HG03103 (cell line): ENCODE results near the gene DSG4.

Source experiments
- ATAC-seq: cut with Tn5 transposase; IDR thresholded peaks from one replicate; pipeline ENCODE4 v1.9.1; 2021; ENCODE audit warnings: low read depth; ENCODE audit not compliant: unreplicated experiment

Gene DSG4

DNA sequence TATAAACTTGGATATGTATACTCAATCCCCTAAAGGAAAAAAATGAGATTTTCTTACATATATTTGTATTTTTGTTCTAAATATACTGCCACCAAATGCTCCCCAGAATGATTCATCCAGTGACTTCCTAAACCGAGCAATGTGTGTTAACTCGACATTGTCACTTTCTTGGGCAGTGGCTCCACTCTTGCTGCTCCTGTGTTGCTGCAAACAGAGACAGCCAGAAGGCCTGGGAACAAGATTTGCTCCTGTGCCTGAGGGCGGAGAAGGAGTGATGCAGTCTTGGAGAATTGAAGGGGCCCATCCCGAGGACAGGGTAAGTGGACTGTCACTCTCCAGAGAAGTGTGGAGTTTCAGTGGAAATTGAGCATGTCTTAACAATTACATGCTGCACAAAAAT lies 32.7 kb downstream of the DSG4 start:
- ATAC-seq = no peak

DNA sequence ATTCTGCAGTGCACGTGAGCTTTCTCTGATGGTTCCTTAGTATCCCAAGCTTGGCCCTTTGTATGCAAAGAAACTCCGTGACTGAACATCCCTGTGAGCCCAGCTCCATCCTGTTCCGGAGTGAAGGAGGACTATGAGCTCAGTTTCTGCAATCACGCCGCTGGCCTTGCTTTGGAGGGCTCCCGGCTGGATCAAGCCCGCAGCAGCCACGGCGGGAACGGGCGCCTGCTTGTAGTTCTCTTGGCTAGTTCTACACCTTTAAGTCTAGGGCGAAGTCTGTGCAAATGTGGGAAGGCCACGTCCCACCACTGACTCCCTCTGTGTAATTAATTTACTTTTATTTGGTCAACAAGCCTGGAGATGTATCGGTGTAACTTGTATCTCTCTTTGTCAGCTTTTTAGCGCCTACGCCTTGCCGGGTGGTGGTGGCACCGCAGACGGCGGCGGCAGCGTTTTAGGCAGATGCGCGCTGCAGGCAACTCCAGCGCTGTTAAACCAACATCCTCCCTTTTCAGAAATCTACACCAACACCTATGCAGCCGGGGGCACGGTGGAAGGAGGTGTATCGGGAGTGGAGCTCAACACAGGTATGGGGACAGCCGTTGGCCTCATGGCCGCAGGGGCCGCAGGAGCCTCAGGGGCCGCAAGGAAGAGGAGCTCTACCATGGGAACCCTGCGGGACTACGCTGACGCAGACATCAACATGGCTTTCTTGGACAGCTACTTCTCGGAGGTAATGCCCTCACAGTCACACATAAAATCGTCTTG lies 34.3 kb downstream of the DSG4 start:
- ATAC-seq = no peak

DNA sequence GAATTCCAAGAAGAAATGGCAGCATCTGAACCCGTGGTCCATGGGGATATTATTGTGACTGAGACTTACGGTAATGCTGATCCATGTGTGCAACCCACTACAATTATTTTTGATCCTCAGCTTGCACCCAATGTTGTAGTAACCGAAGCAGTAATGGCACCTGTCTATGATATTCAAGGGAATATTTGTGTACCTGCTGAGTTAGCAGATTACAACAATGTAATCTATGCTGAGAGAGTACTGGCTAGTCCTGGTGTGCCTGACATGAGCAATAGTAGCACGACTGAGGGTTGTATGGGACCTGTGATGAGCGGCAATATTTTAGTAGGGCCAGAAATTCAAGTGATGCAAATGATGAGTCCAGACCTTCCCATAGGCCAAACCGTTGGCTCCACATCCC lies 36.6 kb downstream of the DSG4 start:
- no peak for ATAC-seq

DNA sequence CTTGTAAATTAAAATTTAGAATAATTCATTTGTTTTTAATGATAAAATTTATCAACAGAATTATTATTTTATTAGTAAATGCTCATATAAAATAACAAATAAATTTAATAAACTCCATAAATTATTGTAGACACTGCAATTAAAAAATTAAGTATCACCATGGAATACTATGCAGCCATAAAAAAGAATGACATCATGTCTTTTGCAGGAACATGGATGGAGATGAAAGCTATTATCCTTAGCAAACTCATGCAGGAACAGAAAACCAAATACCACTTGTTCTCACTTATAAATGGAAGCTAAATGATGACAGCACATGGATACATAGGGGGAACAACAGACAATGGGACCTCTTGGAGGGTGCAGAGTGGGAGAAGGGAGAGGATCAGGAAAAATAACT lies 41.3 kb downstream of the DSG4 start:
- no peak for ATAC-seq

DNA sequence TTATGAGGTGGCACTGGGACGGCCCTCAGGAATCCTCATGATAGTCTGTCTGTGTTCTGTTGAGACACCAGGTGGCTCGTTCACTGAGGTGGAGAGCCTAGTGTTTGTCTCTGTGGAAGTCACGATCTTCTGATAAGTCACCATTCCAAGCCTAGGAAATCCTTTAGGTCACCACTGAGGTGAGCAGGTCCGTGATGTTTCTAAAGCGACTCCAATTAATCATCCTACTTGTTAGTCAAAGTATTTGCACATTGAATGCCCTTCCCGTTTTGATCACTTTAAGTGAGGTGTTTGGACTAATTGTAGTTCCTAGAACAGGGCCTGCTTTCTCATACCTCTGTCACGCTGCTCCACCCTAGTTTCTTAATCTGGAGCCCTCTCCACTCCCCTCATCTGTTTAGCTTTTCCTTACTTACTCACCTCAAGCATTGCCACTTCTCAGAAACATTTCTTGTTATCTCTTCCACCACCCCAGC lies 42.9 kb downstream of the DSG4 start:
- no peak for ATAC-seq

DNA sequence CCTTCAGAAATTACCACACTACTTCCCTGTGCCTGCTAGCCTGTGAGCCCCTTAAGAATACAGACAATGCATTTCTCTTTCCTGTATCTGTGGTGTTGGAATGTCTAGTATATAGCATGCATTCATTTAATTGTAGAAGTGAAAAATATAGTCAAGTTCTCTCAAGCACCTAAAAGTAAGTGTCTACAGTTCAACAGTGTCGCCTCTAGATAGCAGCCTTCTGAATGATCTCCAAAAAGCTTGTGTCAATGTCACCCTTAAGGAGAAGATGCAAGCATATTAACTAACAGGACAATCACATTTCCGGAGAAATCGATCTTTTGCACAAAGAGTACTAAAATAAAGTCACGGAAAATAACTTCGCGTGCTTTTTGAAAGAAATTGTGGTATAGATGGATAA lies 43.5 kb downstream of the DSG4 start:
- no peak for ATAC-seq

DNA sequence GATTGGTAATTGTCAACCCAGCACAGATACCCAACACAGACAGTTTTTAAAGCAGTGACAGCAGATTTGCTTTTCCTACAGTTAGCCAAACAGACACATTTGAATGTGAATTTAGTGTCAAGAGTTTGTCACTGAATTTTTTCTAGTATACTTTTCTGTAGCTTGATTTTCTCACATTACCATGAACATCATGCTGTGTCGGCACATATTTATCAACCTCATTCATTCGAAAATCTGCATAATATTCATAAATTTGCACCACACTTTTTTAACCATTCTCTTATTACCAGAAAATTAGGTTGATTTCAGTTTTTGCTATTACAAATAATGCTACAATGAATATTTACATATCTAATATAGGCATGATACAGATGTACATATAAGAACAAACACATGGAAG lies 43.9 kb downstream of the DSG4 start:
- ATAC-seq = no peak

DNA sequence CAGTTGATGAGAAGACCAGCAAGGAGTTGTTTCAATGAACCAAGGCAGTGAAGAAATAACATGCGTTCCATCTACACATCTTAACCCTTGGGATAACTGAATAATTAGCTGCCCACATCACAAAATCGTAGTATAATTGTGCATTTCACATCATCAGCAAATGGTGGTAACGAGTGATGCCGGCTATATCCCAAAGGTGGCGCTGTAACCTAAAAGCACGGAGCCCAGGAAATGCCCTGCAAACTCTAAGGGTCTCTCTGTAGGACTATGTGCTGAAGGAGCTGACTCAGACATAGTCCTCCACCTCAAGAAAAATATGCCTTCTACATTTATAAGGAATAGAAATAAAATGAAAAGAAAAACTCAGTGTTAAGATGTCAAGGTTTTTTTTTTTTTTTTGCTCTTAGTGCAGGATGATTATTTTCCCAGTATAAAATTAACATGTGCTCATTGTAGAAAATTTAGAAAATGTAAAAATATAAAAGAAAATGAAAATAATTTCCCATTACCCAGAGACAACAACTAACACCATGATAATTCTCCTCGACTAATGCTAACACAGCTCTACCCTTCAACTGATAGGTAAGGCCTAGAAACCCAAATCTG lies 47.9 kb downstream of the DSG4 start:
- ATAC-seq = peak; percentile 92

DNA sequence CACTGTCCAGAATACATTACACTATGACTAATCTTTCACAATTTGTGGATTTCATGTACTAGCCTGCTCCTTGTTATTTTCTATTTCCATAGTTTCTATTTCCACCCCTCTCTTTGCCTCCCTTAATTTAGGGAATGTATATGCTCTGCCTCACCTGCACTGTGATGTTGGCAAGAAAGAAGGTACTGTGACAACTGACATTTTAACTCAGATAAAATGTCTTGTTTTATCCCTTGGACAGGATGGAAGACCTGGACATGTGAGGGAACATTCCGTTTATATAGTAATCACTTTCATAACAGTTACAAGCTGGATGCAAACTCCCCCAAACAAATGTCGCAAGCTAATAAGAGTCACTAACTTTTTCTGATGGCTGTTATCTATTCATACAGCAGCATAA lies 49.4 kb downstream of the DSG4 start:
- no peak for ATAC-seq

DNA sequence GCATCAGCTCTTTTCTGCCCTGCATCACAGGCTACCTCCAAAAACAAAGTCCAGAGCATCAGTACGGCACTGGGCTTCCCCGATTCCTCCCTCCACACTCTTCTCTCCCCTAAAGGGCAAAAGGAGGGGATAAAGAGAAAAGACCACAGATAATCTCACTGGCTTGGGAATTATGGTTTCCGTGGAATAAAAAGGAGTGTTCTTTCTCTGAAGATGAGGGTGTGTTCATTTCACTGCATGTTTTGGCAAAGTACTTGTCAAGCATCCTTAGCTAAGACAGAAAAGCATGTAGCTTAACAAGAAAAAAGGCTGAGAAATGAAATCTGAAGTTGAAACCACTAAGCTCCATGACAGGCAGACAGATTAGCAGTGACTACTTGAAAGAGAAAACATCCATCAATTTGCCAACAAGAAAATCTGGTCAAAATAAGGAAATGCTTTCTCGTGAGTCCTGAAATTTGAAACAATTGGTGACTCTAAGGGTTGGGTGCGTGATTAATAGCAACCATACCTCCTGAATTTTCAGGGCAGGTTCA lies 50.4 kb downstream of the DSG4 start:
- ATAC-seq = no peak

DNA sequence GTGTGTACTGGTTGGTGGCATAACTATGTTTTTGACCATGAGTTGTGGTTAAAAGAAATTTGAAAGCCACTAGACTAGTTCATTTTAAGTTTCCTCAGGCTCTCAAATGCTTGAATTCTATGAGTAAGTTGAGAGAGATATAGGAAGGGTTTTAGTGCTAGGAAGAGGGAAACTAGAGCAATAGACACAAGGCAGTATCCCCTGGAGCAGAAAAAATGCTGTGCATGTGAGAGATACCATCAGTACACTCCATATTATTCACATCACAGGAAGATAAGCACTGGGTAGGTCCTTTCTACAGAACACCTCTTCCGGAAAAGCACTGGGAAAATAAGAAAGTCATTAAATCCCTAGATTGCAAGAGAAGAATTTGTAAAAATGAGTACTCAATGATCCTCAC lies 51.6 kb downstream of the DSG4 start:
- no peak for ATAC-seq

DNA sequence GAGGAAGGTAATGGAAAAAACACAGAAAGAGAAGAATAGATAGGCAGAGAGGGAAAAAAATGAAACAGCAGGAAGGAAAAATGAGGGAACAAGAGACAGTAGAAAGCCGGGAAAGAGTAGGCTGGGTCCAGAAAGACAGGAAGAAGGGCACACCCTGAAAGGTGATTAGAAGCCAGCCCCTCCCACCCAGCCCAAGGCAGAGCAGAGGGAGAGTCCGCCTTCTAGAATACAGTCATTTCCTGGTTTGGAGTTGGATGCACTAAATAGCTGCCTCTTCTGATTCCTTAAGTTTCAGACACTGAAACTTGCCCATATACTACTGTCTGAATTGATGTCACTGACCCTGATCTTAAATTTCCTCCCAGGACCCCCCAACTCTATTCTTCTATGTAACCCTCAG lies 53.0 kb downstream of the DSG4 start:
- ATAC-seq = no peak

DNA sequence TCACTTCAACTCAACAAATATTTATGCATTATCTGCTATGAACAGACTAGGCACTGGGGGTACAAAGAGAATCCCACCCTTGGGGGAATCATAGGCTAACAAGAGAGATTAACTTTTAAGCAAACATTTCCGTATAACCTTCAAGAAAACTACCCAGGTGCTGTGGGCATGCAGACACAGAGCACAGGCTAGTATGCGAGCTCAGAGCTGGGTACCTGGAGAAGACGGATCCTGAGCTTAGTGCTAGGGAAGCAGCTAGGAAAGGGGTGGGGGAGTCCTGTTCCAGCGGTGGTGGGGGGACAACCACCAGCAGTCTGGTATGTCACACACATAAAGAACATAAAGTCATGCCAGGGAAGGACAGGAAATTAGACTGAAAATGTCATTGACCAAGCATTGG lies 53.5 kb downstream of the DSG4 start:
- no peak for ATAC-seq

DNA sequence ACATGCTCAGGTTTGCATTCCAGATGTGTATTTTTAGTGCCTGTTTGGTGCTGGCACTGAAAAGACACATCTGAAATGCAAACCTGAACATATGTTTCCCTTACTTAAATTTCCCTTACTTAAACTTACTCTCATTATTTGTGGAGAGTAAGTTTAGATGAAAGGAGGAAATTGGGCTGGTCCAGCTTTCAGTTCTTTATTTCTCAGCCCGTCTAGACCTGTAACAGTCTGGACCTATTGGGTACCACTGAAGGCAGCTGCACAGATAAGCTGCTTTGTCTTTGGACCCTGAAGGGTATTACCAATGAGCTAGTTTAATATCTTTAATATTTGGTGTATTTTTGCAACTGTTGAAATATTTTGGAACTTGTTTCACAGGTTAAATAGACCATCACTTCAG lies 54.0 kb downstream of the DSG4 start:
- no peak for ATAC-seq

DNA sequence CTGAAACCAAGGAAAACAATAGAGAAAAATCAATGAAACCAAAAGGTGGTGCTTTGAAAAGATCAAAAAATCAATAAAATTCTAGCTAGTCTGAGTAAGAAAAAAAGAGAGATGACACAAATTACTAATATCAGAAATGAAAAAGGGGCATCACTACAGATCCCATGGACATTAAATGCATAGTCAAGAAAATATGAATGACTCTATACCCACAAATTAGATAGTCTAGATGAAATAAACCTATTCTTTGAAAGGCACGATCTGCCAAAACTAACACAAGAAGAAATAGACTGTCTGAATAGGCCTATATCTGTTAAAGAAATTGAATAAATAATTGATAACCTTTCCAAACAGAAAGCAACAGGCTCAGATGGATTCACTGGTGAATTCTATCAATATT lies 55.7 kb downstream of the DSG4 start:
- no peak for ATAC-seq

DNA sequence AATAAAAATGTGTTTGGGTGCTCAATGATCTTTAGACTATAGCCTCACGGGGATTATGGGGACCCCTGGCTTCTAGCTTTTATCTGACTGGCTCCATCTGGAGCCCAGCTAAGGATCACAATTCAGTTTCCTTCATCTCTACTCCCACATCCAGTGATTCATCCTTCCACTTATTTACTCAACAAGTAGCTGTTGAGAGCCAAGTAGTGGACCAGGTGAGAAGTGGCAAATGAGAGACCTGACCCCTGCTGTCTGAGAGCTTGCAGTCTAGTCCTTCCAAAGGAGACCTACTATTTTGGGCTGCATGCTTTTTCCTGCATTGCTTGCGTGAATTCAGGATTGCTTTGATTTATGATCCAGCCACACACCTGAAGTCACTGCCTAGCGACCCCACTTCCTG lies 60.2 kb downstream of the DSG4 start:
- no peak for ATAC-seq

DNA sequence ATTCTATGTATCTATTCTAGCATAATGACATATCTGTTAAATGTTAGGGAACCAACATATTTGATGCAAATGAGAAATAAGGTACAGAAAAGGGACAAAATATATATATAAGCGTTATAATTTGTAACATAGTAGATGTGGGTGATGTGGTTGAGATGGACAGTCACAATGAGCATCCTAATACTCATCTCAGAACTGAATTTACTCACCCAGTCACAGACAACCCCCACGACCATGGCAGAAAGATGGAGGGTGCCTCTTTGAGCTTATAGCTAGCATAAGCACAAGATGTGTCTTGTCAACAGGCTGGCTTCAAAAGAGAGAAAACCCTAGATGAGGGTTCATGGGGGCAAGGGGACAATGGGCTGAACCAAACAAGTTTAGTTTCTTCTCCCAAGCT lies 61.8 kb downstream of the DSG4 start:
- ATAC-seq = no peak

DNA sequence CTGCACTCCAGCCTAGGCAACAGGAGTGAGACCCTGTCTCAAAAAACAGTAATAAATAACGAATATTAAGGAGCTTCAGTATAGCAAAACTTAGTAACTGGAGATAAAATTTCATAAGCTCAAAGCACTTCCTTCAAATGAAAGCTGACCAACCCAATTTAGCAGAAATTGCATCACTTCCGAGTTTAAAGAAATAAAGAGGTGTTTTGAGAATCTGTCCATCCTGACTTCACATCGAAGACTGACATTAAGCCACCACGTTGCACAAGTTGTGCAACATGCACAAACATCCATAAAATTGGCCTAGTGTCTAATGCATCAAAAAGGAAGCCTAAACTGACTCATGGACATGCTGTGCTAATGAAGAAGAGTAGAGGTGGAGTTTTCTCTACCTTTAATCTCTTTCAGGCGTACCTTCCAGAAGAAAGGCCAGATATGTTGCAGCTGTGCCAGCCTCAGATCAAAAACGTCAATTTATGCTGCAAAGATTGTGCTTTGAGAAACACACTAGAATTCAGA lies 63.3 kb downstream of the DSG4 start:
- no peak for ATAC-seq

DNA sequence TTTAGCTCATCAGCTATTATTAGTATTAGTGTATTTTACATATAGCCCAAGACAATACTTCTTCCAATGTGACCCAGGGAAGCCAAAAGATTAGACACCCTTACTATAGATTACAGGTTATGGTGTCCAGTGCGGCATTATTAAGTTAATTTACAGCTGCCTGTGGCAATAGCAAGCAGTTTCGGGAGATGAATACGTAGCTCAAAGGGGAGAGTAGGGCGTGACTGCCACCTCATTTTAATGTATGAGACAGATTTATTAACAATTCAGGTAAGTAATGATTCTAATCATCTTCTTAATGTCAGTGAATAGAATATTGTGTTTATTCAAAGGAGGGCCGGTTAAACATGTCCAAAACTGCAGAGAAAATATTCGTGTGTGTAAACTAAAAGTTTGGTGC lies 64.2 kb downstream of the DSG4 start:
- ATAC-seq = no peak

DNA sequence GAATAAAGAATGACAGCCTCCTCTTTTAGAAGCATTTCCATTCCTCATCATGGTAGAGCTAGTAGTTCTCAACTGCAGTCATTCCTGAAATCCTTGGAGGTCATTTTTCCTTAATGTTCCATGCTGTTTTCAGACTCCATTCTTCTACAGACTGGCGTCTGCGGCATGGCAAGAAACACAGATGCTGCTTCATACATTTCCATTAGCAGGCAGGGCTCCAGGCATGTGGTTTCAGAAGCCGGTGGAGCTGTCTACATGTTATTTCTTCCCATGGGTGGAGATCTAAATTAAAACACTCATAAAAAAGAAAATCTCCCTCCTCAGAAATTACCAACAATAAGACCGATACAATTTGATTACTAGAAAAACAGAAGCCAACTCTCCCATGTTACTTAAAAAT lies 64.9 kb downstream of the DSG4 start:
- ATAC-seq = no peak

DNA sequence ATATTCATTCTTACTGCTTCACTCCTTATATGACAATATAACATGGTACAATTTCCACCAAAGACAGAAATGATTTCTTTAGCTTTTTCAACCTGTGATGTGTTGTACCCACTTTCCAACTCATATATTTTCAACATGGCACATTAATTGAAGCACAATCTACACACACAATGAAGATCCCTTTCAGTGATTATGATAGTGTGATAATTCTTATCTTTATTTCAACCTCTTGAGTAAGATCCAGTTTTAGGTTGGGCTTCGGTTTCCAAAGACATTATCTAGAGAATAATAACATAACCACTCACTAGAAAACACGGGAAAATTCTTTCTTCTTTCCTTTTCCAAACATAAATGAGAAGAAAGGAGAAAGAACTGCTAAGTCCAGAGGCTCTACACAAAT lies 67.6 kb downstream of the DSG4 start:
- no peak for ATAC-seq

DNA sequence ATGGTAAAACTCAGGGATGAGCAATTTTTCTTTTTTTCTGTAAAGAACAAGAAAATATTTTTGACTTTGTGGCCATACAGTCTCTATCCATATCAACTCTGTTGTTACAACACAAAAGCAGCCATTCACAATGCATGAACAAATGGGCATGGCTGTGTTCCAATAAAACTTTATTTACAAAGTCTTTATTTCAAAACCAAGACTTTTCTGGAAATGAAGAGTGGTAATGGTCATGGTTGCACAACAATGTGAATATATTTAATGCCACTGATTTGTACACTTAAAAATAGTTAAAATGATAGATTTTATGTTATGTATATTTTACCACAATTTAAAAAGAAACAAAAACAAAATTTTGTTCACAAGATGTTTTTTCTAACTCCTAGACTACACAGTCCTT lies 69.3 kb downstream of the DSG4 start:
- ATAC-seq = no peak
